CD4-positive, alpha-beta T cell (primary cell): ENCODE data around the gene MAP3K12. TPM values are rescaled to one million over a fixed set of nuclear protein-coding genes. Genes with fewer than 3 reads are reported as not detected.

Experiments
- ATAC-seq: fragments of 200-7000 bp; cut with Tn5 transposase; one replicate; pipeline ENCODE4 v1.10.0; 2022; ENCODE audit warnings: mild to moderate bottlenecking; ENCODE audit not compliant: poor library complexity
- CTCF ChIA-PET: fragments of 350-600 bp; sonication (Branson Sonifier 250); formaldehyde crosslinking; loops from one replicate; lab custom pipeline; 2021; ENCODE audit warnings: antibody characterized with exemption, inconsistent platforms; lab: Charles Lee
- POLR2A ChIA-PET: fragments of 350-600 bp; sonication (Branson Sonifier 250); formaldehyde crosslinking; loops from one replicate; lab custom pipeline; 2021; ENCODE audit warnings: antibody characterized with exemption, inconsistent platforms; lab: Charles Lee
- DNase-seq, 14 experiments: peaks; one replicate each; pipeline ENCODE4 v3.0.0-alpha.2; 2013 to 2020; ENCODE audit warnings: mixed read lengths in 2 of 14
- H3K27ac ChIP-seq, 2 donors: one replicate each; pipeline versions ENCODE4 v1.5.1 to v1.7.0; 2013; ENCODE audit warnings: low read length in 2 of 2, low read depth in 1 of 2, mild to moderate bottlenecking in 1 of 2
- H3K27me3 ChIP-seq, 2 experiments: 1 replicate in 1 of 2; 2 replicates in 1 of 2; pipeline versions ENCODE4 v1.6.1 to v1.7.0; 2013; ENCODE audit warnings: low read length in 2 of 2, control low read depth in 1 of 2, mild to moderate bottlenecking in 1 of 2, moderate library complexity in 1 of 2; ENCODE audit not compliant: insufficient read depth in 2 of 2, control insufficient read depth in 1 of 2
- H3K36me3 ChIP-seq: one replicate; pipeline ENCODE4 v1.6.1; 2013; ENCODE audit warnings: low read length, control low read depth; ENCODE audit not compliant: insufficient read depth
- H3K4me1 ChIP-seq: one replicate; pipeline ENCODE4 v1.6.1; 2013; ENCODE audit warnings: low read length, control low read depth; ENCODE audit not compliant: insufficient read depth
- H3K4me3 ChIP-seq: one replicate; pipeline ENCODE4 v1.5.1; 2013; ENCODE audit warnings: mild to moderate bottlenecking, low read length, moderate library complexity
- H3K9me3 ChIP-seq, 2 experiments: 1 replicate in 1 of 2; 2 replicates in 1 of 2; pipeline versions ENCODE4 v1.6.1 to v1.7.0; 2013; ENCODE audit warnings: low read length in 2 of 2, mild to moderate bottlenecking in 2 of 2, control low read depth in 1 of 2, moderate library complexity in 1 of 2; ENCODE audit not compliant: control insufficient read depth in 1 of 2, insufficient read depth in 1 of 2
- H3K27ac Mint-ChIP-seq: one replicate; pipeline ENCODE4 v1.8.0; 2020; ENCODE audit warnings: mixed read lengths
- H3K27me3 Mint-ChIP-seq: one replicate; pipeline ENCODE4 v1.8.0; 2021; ENCODE audit warnings: mixed read lengths
- H3K36me3 Mint-ChIP-seq: one replicate; pipeline ENCODE4 v1.8.0; 2021; ENCODE audit warnings: low read depth, mixed read lengths
- H3K4me1 Mint-ChIP-seq: one replicate; pipeline ENCODE4 v1.8.0; 2021; ENCODE audit warnings: low read depth, mixed read lengths
- H3K4me3 Mint-ChIP-seq: one replicate; pipeline ENCODE4 v1.8.0; 2020; ENCODE audit warnings: mild to moderate bottlenecking, mixed read lengths
- H3K9me3 Mint-ChIP-seq: one replicate; pipeline ENCODE4 v1.8.0; 2020; ENCODE audit warnings: mixed read lengths
- intact Hi-C, 2 experiments: fragments of 100-400 bp; cut with DNase I in 1 of 2; cut with micrococcal nuclease in 1 of 2; formaldehyde crosslinking; loops; one replicate each; pipeline versions ENCODE4 v1.15.1 to v1.9.0; 2023 to 2025; cut with DNase I, micrococcal nuclease
- total RNA-seq, 174 experiments: library from RNA in 2 of 174; stranded (reverse) in 2 of 174; gene quantifications; one replicate each; pipeline ENCODE4 v1.2.3 and lab custom pipeline; 2021 to 2026
- TF ChIP-seq, protein P1 (sequence below): fragments of 200-600 bp; IDR thresholded peaks from one replicate; pipeline ENCODE4 v1.8.0; 2022; ENCODE audit warnings: antibody characterized with exemption, mild to moderate bottlenecking

Gene MAP3K12
- total RNA-seq, 2 experiments from 2014 or later = 12.6 to 15.2 TPM

DNA sequence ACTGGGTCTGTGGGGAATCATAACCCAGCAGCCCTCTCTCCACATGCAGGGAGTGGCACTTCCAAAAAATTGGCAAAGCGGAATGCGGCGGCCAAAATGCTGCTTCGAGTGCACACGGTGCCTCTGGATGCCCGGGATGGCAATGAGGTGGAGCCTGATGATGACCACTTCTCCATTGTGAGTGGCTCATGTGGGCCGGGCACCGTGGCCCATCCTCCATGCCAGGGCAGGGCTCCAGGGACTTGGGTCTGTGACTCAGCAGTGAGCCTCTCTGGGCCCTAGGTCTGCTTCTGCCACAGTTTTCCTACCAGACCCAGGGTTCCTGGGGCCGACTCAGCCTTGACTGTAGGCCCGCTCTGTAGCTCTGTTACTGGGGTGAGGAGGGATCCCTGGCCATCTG is 5.8 kb upstream of the MAP3K12 start:
- intact Hi-C loops = loop anchor here in 1 of 2 experiments (5.0 kb wide), 1 partner anchor 178 kb away; no protein-coding TSS in a partner anchor
- Histone ChIP-seq H3K36me3 (peaks cover 32% of the 10 kb centered on the region), H3K9me3 (no peaks in the 10 kb centered on the region), H3K27ac (no peak overlapping the region), H3K4me3 (no peak overlapping the region), H3K4me1 (peaks cover 33% of the 10 kb centered on the region), H3K27me3 (no peaks in the 10 kb centered on the region)
- Mint-ChIP-seq H3K4me3 (no peak overlapping the region), H3K9me3 (no peaks in the 10 kb centered on the region), H3K36me3 (peaks cover 18% of the 10 kb centered on the region), H3K27me3 (no peaks in the 10 kb centered on the region), H3K4me1 (peaks cover 21% of the 10 kb centered on the region), H3K27ac (no peak overlapping the region)
- DNase-seq = no peak
- POLR2A ChIA-PET = no interaction called here
- CTCF ChIA-PET = no interaction called here
- no peak for ATAC-seq
- TF ChIP-seq, protein P1, sequence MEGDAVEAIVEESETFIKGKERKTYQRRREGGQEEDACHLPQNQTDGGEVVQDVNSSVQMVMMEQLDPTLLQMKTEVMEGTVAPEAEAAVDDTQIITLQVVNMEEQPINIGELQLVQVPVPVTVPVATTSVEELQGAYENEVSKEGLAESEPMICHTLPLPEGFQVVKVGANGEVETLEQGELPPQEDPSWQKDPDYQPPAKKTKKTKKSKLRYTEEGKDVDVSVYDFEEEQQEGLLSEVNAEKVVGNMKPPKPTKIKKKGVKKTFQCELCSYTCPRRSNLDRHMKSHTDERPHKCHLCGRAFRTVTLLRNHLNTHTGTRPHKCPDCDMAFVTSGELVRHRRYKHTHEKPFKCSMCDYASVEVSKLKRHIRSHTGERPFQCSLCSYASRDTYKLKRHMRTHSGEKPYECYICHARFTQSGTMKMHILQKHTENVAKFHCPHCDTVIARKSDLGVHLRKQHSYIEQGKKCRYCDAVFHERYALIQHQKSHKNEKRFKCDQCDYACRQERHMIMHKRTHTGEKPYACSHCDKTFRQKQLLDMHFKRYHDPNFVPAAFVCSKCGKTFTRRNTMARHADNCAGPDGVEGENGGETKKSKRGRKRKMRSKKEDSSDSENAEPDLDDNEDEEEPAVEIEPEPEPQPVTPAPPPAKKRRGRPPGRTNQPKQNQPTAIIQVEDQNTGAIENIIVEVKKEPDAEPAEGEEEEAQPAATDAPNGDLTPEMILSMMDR = no peak

DNA sequence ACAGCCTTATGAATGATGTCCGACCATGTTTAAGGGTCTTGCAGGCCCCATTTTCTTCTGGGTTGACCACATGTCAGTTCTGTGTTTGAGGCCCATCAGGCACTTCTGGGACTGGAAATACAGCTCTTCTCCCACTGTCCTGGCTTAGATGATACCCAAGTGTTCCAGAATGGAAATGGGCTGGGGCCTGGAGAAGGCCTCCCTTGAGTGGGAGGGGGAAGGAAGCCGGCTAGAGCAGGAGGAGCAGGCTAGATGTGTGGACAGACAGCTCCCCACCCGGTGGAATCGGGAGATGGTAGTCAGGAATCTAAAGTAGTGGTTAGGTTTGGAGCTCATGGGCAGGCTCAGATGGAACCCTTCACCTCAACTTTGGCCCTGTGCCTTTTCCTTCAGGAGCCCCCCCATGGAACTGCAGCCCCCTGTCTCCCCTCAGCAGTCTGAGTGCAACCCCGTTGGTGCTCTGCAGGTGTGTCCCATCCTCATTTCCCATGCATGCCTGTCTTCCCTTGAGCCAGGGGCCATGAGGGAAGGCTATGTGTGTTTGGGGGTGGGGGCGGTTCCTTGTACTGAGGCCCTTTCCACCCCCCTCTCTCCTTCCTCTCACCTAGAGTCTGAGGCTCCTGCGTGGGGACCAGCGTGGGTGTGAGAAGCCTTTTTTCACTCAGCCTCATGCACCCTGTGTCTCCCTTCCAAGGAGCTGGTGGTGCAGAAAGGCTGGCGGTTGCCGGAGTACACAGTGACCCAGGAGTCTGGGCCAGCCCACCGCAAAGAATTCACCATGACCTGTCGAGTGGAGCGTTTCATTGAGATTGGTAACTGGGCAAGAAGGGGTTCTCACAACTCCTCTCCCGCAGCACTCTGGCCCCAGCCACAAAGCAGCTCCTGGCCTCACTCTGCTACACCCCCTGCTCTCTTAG is 5.0 kb upstream of the MAP3K12 start:
- H3K27ac Mint-ChIP-seq = peak overlapping the region; percentile 44
- peak overlapping the region; percentile 38 for H3K4me3 Mint-ChIP-seq
- CTCF ChIA-PET = no interaction called here
- intact Hi-C loops = loop anchor here in 1 of 2 experiments (5.0 kb wide), 1 partner anchor 223 kb away; the partner anchor contains the start of gene CALCOCO1
- TF ChIP-seq, protein P1 = no peak
- Histone ChIP-seq H3K36me3 (peaks cover 32% of the 10 kb centered on the region), H3K4me1 (peaks cover 38% of the 10 kb centered on the region), H3K27me3 (no peaks in the 10 kb centered on the region), H3K4me3 (no peak overlapping the region), H3K27ac (no peak overlapping the region), H3K9me3 (no peaks in the 10 kb centered on the region)
- POLR2A ChIA-PET = interaction anchor here (0.8 to 1.5 kb wide), 3 partner anchors 21 to 125 kb away, joined by 3 read pairs; partner anchors contain the start of gene SP1
- H3K36me3 Mint-ChIP-seq = peaks cover 22% of the 10 kb centered on the region
- DNase-seq (no peak), ATAC-seq (no peak)
- peaks cover 27% of the 10 kb centered on the region for H3K4me1 Mint-ChIP-seq
- H3K27me3 Mint-ChIP-seq = no peaks in the 10 kb centered on the region
- no peaks in the 10 kb centered on the region for H3K9me3 Mint-ChIP-seq

DNA sequence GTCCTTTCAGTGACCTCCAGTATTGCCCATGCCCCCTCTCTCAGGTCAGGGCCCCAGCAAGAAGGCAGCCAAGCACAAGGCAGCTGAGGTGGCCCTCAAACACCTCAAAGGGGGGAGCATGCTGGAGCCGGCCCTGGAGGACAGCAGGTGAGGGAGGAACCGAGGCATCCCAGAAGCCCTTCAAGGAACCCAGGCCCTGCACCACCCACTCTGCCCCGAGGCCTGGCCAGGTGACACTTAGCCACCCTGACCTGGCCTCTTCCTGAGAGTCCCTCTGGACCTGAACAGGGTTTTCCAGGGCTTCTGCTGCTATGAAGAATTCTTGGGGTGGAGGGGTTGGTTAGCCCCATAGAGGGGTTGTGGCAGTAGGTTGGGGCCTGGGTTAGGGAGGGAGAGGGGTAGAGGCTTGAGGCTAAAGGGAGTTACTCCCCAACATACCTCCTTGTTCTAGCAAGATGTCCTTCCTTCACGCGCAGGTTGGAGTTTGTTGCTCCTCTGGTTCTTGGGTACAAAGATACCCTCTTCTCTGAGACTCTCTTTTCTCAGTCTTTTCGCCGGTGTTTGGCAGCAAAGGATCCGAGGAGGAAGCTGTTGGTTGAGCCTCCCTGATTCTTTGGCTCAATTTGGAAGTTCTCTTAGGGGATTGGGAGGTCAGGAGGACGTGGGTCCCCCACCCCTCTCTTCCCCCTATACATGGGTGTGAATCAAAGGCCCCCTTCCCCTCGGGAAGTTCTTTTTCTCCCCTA is 3.9 kb upstream of the MAP3K12 start:
- Mint-ChIP-seq H3K27ac (peak overlapping the region; percentile 98), H3K4me3 (peak overlapping the region; percentile 25), H3K4me1 (peaks cover 31% of the 10 kb centered on the region), H3K27me3 (no peaks in the 10 kb centered on the region), H3K36me3 (peaks cover 17% of the 10 kb centered on the region), H3K9me3 (no peaks in the 10 kb centered on the region)
- Histone ChIP-seq H3K36me3 (peaks cover 32% of the 10 kb centered on the region), H3K9me3 (no peaks in the 10 kb centered on the region), H3K4me1 (peaks cover 41% of the 10 kb centered on the region), H3K4me3 (no peak overlapping the region), H3K27ac (no peak overlapping the region), H3K27me3 (no peaks in the 10 kb centered on the region)
- ChIA-PET POLR2A (interaction anchor here (1.5 kb wide), 1 partner anchor 123 kb away, joined by 3 read pairs; the partner anchor contains the start of gene SP1), CTCF (no interaction called here)
- DNase-seq = no peak
- intact Hi-C loops = loop anchor here in 1 of 2 experiments (2.0 to 5.0 kb wide), 3 partner anchors 26 to 224 kb away; partner anchors contain the start of gene CALCOCO1
- TF ChIP-seq, protein P1 = no peak
- no peak for ATAC-seq
